GM06990 (cell line): Measurements from ENCODE around the gene CMTM6.
"Not testable (repeated sequence)": the region's sequence is repeated elsewhere in the genome, so short reads cannot be mapped to it uniquely, and the experiment has no call there.

Experiments
- DNase-seq: peaks from one replicate; pipeline ENCODE4 v3.0.0-alpha.2; 2011; ENCODE audit not compliant: insufficient read length; ENCODE audit errors: extremely low read depth
- H3K27me3 ChIP-seq: replicated peaks from 2 replicates; pipeline ENCODE4 v1.6.0; 2011; ENCODE audit warnings: low read length; ENCODE audit not compliant: control insufficient read depth, insufficient read depth
- H3K36me3 ChIP-seq: 2 replicates; pipeline ENCODE4 v1.5.1; 2011; ENCODE audit warnings: low read length; ENCODE audit not compliant: control insufficient read depth, insufficient read depth
- H3K4me3 ChIP-seq: replicated peaks from 2 replicates; pipeline ENCODE4 v1.5.1; 2011; ENCODE audit warnings: low read depth, mild to moderate bottlenecking, control low read depth, low read length
- CTCF ChIP-seq: IDR thresholded peaks from 2 replicates; pipeline ENCODE4 v1.5.1; 2011; ENCODE audit warnings: low read length, control low read depth, mild to moderate bottlenecking, inconsistent platforms; ENCODE audit not compliant: insufficient read depth, poor library complexity, severe bottlenecking

CMTM6 gene

GRCh38 chr3:32482693-32483092, 20.0 kb downstream of the CMTM6 start:
- Histone ChIP-seq H3K4me3 (no peak overlapping the region), H3K27me3 (no peaks in the 10 kb centered on the region), H3K36me3 (no peaks in the 10 kb centered on the region; the same call in none of the 2 replicates)
- TF ChIP-seq CTCF = no peak
- no peak for DNase-seq

- H3K27me3 ChIP-seq = no peaks in the 10 kb centered on the region
- H3K36me3 ChIP-seq = no peaks in the 10 kb centered on the region; the same call in none of the 2 replicates
- no peak for DNase-seq
- no peak for TF ChIP-seq CTCF
- no peak overlapping the region for H3K4me3 ChIP-seq
These were observed 20.6 kb downstream of the CMTM6 start for GRCh38 chr3:32481791-32482631.

- DNase-seq = no peak
- Histone ChIP-seq H3K36me3 (no peaks in the 10 kb centered on the region; the same call in none of the 2 replicates), H3K27me3 (no peaks in the 10 kb centered on the region), H3K4me3 (no peak overlapping the region)
- no peak for TF ChIP-seq CTCF
These were observed 22.0 kb downstream of the CMTM6 start for GRCh38 chr3:32480604-32481003.

- H3K27me3 ChIP-seq = no peaks in the 10 kb centered on the region
- no peak overlapping the region for H3K4me3 ChIP-seq
- no peak for TF ChIP-seq CTCF
- DNase-seq = no peak
- H3K36me3 ChIP-seq = no peaks in the 10 kb centered on the region; the same call in none of the 2 replicates
These were observed 28.5 kb downstream of the CMTM6 start for GRCh38 chr3:32474201-32474600.

GRCh38 chr3:32472151-32472550, 30.5 kb downstream of the CMTM6 start:
- not testable (repeated sequence) for H3K36me3 ChIP-seq, H3K4me3 ChIP-seq, DNase-seq, H3K27me3 ChIP-seq

- no peaks in the 10 kb centered on the region; the same call in 1 of the 2 replicates for H3K36me3 ChIP-seq
- no peak overlapping the region for H3K4me3 ChIP-seq
- no peak for TF ChIP-seq CTCF
- H3K27me3 ChIP-seq = no peaks in the 10 kb centered on the region
- no peak for DNase-seq
These were observed 31.4 kb downstream of the CMTM6 start for GRCh38 chr3:32471246-32471645.
